K562 (cell line): ENCODE measurements around the gene SLC16A5. TPM values are rescaled to one million over a fixed set of nuclear protein-coding genes. Genes with fewer than 3 reads are reported as not detected.

Source experiments
- HOXB6 ChIP-seq: fragments of 250-450 bp; sonication (Bioruptor Pico); IDR thresholded peaks from 2 replicates; pipeline ENCODE4 v1.5.1; 2022; ENCODE audit warnings: mild to moderate bottlenecking, borderline replicate concordance
- REST ChIP-seq, 2 experiments: fragments of 450-650 bp; formaldehyde crosslinking in 1 of 2; IDR thresholded peaks; 2 replicates each; pipeline versions ENCODE4 v1.4.0 to v1.6.1; 2014 to 2020; ENCODE audit warnings: mild to moderate bottlenecking in 2 of 2, borderline replicate concordance in 1 of 2, low read depth in 1 of 2
- SAP30 ChIP-seq: fragments of 200-600 bp; sonication (generic); IDR thresholded peaks from 2 replicates; pipeline ENCODE4 v1.6.1; 2012; ENCODE audit warnings: borderline replicate concordance, low read depth, mild to moderate bottlenecking, moderate library complexity, low read length, control low read depth, inconsistent platforms; ENCODE audit not compliant: insufficient read depth, poor library complexity, severe bottlenecking
- YY1 ChIP-seq, 3 experiments: IDR thresholded peaks; 2 replicates each; pipeline ENCODE4 v1.6.1; 2011; ENCODE audit warnings: low read length in 2 of 3, mild to moderate bottlenecking in 2 of 3, moderate library complexity in 2 of 3, borderline replicate concordance in 1 of 3, control low read depth in 1 of 3, low read depth in 1 of 3; ENCODE audit not compliant: insufficient read depth in 3 of 3, insufficient replicate concordance in 2 of 3, control insufficient read depth in 1 of 3, insufficient read length in 1 of 3; ENCODE audit errors: extremely low read depth in 1 of 3
- polyA plus RNA-seq, 8 experiments: library from polyadenylated mRNA; depleted of rRNA in 4 of 8; stranded (reverse) in 5 of 8; unstranded in 3 of 8; fragments of >200 nt; fragmentation: Nextera tagmentation in 2 of 8; fragmentation: Illumina TruSeq in 1 of 8; extraction: Ambion mirVana in 2 of 8; extraction: Trizol in 1 of 8; gene quantifications; 2 replicates each; pipeline versions ENCODE4 v1.2.1 to v1.2.3, GENCODE V29; 2011 to 2014; ENCODE audit warnings: inconsistent platforms in 1 of 8, missing spikeins in 1 of 8
- total RNA-seq, 7 experiments: library from RNA; depleted of rRNA in 6 of 7; stranded (reverse); fragments of >200 nt in 6 of 7; fragmentation: Illumina TruSeq in 2 of 7; extraction: Trizol in 2 of 7; gene quantifications; 2 replicates each; pipeline versions ENCODE4 v1.2.1 to v1.2.3, GENCODE V29; 2011 to 2021; ENCODE audit warnings: low replicate concordance in 1 of 7

The SLC16A5 gene
- total and polyA plus RNA-seq, 9 of the 15 experiments (the other 6 are each of a cell fraction or from before 2014, with no cell fraction given): 0.06 to 2.6 (median 0.91) TPM

- TF ChIP-seq REST (IDR thresholded peaks at IDR 0.05; ENCODE audit: borderline replicate concordance): peak; percentile 25; the same call in 1 of the 2 replicates
- TF ChIP-seq REST (CRISPR knock-in tag; IDR thresholded peaks at IDR 0.05; ENCODE audit: low read depth): no peak
- peak in 2 of 3 experiments; percentile 41 to 67 for TF ChIP-seq YY1 (IDR thresholded peaks at IDR 0.05; ENCODE audit: borderline replicate concordance in 1 of 3, control insufficient read depth in 1 of 3, extremely low read depth in 1 of 3, insufficient read depth in 3 of 3, insufficient read length in 1 of 3, insufficient replicate concordance in 2 of 3, low read depth in 1 of 3, low read length in 2 of 3)
- TF ChIP-seq HOXB6 (CRISPR knock-in tag): no peak
- TF ChIP-seq SAP30: peak; percentile 82
These were observed 66.0 kb downstream of the SLC16A5 start (continued) for GRCh38 chr17:75153780-75154194.
